Right lobe of liver (tissue), 6 donors: ENCODE data around the gene LZIC. TPM values are rescaled to one million over a fixed set of nuclear protein-coding genes. Genes with fewer than 3 reads are reported as not detected.

Source experiments
- ATAC-seq, 4 donors: fragments of 200-7000 bp; cut with Tn5 transposase; one replicate each; pipeline ENCODE4 v1.9.1; 2020; ENCODE audit warnings: mild to moderate bottlenecking in 4 of 4, moderate library complexity in 4 of 4
- DNase-seq, 3 donors: peaks; one replicate each; pipeline ENCODE4 v3.0.0-alpha.2; 2020
- H3K27ac ChIP-seq, 3 donors: fragments of 200-600 bp; one replicate each; pipeline ENCODE4 v1.8.0; 2022
- H3K27me3 ChIP-seq, 2 donors: fragments of 200-600 bp; one replicate each; pipeline ENCODE4 v1.8.0; 2022
- H3K36me3 ChIP-seq, 4 donors: fragments of 200-600 bp; sonication (generic) in 1 of 4; one replicate each; pipeline versions ENCODE4 v1.5.1 to v1.8.0; 2017 to 2022; ENCODE audit warnings: control low read depth in 1 of 4
- H3K4me1 ChIP-seq, 4 donors: fragments of 200-600 bp; sonication (generic) in 1 of 4; one replicate each; pipeline versions ENCODE4 v1.5.1 to v1.8.0; 2017 to 2022; ENCODE audit warnings: control low read depth in 1 of 4
- H3K4me3 ChIP-seq, 3 donors: fragments of 200-600 bp; one replicate each; pipeline ENCODE4 v1.8.0; 2022
- H3K9me3 ChIP-seq, 4 donors: fragments of 200-600 bp; sonication (generic) in 1 of 4; one replicate each; pipeline versions ENCODE4 v1.5.1 to v1.8.0; 2017 to 2022; ENCODE audit warnings: control low read depth in 1 of 4
- CTCF ChIP-seq, 4 donors: fragments of 200-600 bp in 3 of 4; fragments of 450-650 bp in 1 of 4; IDR thresholded peaks; one replicate each; pipeline versions ENCODE4 v1.5.1 to v1.8.0; 2016 to 2022; ENCODE audit warnings: antibody characterized with exemption in 4 of 4, mild to moderate bottlenecking in 2 of 4
- POLR2A ChIP-seq: fragments of 450-650 bp; IDR thresholded peaks from one replicate; pipeline ENCODE4 v1.6.1; 2017; ENCODE audit warnings: antibody characterized with exemption, mild to moderate bottlenecking
- WGBS: methylation state at CpG from one replicate; pipeline ENCODE4 v1.1.6; 2018; ENCODE audit warnings: low coverage, low lambda C conversion rate; ENCODE audit not compliant: insufficient coverage; ENCODE audit errors: missing lambda C conversion rate; 5-methylcytosine and 5-hydroxymethylcytosine counted together
- intact Hi-C, 2 donors: fragments of 100-400 bp; cut with DNase I; formaldehyde crosslinking; loops; one replicate each; pipeline versions ENCODE4 v1.11.2 to v1.14.1; 2022
- total RNA-seq, 6 experiments: library from RNA; depleted of rRNA in 2 of 6; stranded (reverse); fragments of >200 nt in 2 of 6; fragmentation: NEBNext Ultra II Directional in 3 of 6; extraction: Animal tissue kit (Norgen Biotek cat#: 25700) in 3 of 6; gene quantifications; one replicate each; pipeline versions ENCODE4 v1.1.0 to v1.2.4, GENCODE V29; 2016 to 2023
- donor health status: DM: no; HTN: yes; CAD: no.
- donor health status: DM: no; HTN: no; CAD: no.
- donor health status: DM: no; HTN: no; CAD: no.
- donor health status: DM: no; HTN: yes; CAD: no.
- donor health status: DM: no; HTN: yes; CAD: no.

The LZIC gene
- total RNA-seq, 6 experiments from 2014 or later = 10.6 to 18.5 (median 15.9) TPM

DNA sequence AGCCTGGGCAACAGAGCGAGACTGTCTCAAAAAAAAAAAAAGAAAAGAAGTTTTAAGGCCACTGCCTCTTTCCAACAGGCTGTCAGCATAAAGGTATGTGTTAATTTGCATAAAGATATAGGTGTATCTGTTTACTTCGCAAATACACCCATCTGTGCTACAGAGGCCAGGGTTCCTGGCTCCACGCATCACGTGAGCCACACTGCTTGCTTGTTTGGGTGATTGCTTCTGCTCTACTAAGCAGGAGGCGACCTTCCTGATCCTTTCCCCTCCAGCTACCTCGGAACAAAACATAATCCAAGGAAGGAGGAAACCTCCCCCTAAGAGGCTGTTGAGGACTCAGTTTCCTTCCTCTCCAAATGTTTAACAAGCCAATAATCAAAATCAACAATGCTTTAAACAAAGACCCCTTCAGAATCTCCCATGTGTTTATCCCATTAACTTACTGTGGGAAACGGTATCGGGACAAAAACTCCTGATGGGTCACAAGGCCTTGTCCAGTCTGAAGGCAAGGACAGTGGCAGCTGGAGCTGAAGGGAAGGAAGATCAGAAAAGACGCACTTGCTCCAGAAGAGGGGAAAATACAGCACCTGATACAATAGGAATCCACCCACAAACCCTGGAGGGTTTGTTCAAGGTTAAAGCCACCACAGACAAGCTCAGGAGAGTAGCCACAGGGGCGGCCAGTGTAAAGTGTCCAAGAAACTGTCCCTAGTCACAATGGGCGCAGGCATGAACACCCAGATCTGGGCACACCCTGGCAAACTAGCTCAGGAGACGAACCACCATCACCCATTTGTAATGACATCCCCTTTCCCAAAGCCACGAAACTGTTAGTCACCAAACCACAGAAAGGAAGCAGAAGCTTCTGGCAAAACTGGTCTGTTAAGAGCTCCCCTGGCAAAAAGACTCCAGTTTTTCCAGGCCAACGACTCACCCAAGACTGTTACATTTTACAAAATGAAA is 50.3 kb downstream of the LZIC start:
- Histone ChIP-seq H3K4me3 (no peak overlapping the region), H3K27ac (peak overlapping the region in 2 of 3 donors; percentile 1 to 9)
- intact Hi-C loops = no loop called here

DNA sequence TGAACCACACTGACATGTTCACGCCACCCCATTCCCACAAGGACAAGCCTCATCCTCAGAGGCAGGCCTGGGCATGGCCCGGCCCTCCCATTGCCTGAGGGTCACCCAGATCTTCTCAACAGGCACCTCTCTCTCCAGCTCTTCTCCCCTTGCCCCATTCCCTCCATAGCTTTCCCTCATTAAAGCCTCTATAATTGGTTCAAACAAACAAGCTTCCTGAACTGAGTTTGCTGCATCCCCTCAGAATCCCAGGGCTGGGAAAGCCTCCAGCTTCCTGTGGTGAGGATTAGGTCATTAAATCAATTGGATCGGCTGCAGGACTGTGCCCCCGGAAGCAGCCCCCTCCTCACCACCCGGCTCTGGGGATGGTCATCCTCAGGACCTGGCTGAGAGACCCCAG is 52.0 kb downstream of the LZIC start:
- H3K4me3 ChIP-seq = no peak overlapping the region
- H3K9me3 ChIP-seq = no peaks in the 10 kb centered on the region
- intact Hi-C loops = no loop called here
- H3K27me3 ChIP-seq = no peaks in the 10 kb centered on the region
- DNase-seq (peak in 1 of 3 donors; percentile 22), ATAC-seq (no peak)
- no peak overlapping the region for H3K27ac ChIP-seq
- 100% methylated on average over 2 of the region's 5 CpGs for WGBS
- no peaks in the 10 kb centered on the region for H3K4me1 ChIP-seq
- TF ChIP-seq POLR2A (no peak), CTCF (IDR thresholded peaks at IDR 0.05) (no peak)
- H3K36me3 ChIP-seq = no peaks in the 10 kb centered on the region

More for the DNA sequence above, 50.3 kb downstream of the LZIC start:
- H3K36me3 ChIP-seq = no peaks in the 10 kb centered on the region
- ATAC-seq (peak; percentile 38 to 62 (median 56)), DNase-seq (peak in 1 of 3 donors; percentile 48)
- H3K9me3 ChIP-seq = no peaks in the 10 kb centered on the region
- 47% methylated on average over 10 of the region's 14 CpGs for WGBS
- H3K27me3 ChIP-seq = no peaks in the 10 kb centered on the region
- TF ChIP-seq POLR2A = no peak
- TF ChIP-seq CTCF (IDR thresholded peaks at IDR 0.05) = no peak
- H3K4me1 ChIP-seq = no peaks in the 10 kb centered on the region

DNA sequence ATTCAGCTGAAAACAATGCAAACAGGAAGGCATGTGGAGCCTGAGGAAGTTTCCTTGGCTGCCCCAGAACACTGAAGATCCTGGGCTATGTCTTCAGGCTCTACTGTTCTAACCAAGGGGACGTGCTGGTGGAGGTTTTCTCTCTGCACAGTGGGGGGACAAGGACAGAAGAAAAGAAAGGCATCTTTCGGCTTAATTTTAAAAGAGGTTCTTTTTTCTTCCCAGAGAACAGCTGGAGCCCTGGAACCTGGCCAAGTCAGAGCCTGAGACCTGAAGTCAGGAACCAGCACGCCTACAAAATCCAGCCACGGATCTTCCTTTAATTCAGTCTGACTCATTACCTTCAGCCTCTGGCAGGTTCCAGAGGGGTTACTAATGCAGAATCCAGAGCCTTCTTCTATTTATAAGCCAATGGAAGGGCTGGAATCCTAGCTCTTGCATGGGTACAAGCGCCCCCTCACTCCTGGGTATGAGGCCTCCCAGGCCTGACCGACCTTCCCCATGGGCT is 52.9 kb downstream of the LZIC start:
- H3K4me1 ChIP-seq = no peaks in the 10 kb centered on the region
- 65% methylated on average over 5 of the region's 6 CpGs for WGBS
- intact Hi-C loops = no loop called here
- H3K36me3 ChIP-seq = no peaks in the 10 kb centered on the region
- no peak overlapping the region for H3K27ac ChIP-seq
- no peak overlapping the region for H3K4me3 ChIP-seq
- DNase-seq (peak in 1 of 3 donors; percentile 8), ATAC-seq (peak in 3 of 4 donors; percentile 33 to 47 (median 45))
- no peak for TF ChIP-seq POLR2A
- H3K27me3 ChIP-seq = no peaks in the 10 kb centered on the region
- no peaks in the 10 kb centered on the region for H3K9me3 ChIP-seq

GRCh38 chr1:9889411-9889810 is 53.8 kb downstream of the LZIC start:
- WGBS = 73% methylated on average over 6 of the region's 8 CpGs
- H3K27me3 ChIP-seq = no peaks in the 10 kb centered on the region
- no peaks in the 10 kb centered on the region for H3K4me1 ChIP-seq
- intact Hi-C loops = no loop called here
- H3K36me3 ChIP-seq = no peaks in the 10 kb centered on the region
- no peak for DNase-seq
- H3K4me3 ChIP-seq = no peak overlapping the region
- H3K9me3 ChIP-seq = no peaks in the 10 kb centered on the region
- ATAC-seq = no peak
- TF ChIP-seq CTCF (IDR thresholded peaks at IDR 0.05) (no peak), POLR2A (no peak)
- H3K27ac ChIP-seq = no peak overlapping the region

DNA sequence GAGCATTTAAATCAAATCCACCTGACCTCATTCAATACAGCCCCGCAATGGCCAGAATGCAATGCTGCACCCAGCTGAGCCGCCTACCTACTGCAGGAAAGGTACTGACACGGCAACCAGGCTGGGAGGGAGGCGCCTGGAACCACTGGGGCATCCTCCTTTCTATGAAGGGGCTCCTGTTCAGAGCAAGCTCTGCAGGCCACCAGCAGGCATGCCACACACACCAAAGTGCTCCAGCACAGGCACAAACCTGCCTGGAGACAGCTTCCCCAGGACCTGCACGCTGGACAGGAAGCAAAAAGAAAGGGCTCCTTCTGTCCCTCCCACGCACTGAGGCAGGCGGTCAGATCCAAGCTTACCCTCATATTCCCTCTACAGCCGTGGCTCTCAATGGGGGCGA is 54.3 kb downstream of the LZIC start:
- Histone ChIP-seq H3K27ac (no peak overlapping the region), H3K36me3 (no peaks in the 10 kb centered on the region), H3K27me3 (no peaks in the 10 kb centered on the region), H3K4me3 (no peak overlapping the region), H3K4me1 (no peaks in the 10 kb centered on the region), H3K9me3 (no peaks in the 10 kb centered on the region)
- intact Hi-C loops = no loop called here
- TF ChIP-seq POLR2A (no peak), CTCF (IDR thresholded peaks at IDR 0.05) (no peak)
- ATAC-seq (no peak), DNase-seq (no peak)
- WGBS = 92% methylated on average over 4 of the region's 9 CpGs
